Right atrium auricular region (tissue), 2 donors: ENCODE measurements around the gene WDR27. TPM values are rescaled to one million over a fixed set of nuclear protein-coding genes. Genes with fewer than 3 reads are reported as not detected.

Experiments used
- DNase-seq: peaks from one replicate; pipeline ENCODE4 v3.0.0-alpha.2; 2019; ENCODE audit warnings: low spot score
- H3K27ac ChIP-seq, 2 donors: fragments of 200-600 bp; sonication (generic); 1 replicate in 1 of 2; 2 replicates in 1 of 2; pipeline ENCODE4 v1.5.1; 2016 to 2019
- H3K27me3 ChIP-seq, 2 donors: fragments of 200-600 bp; sonication (generic); one replicate each; pipeline versions ENCODE4 v1.5.1 to v1.6.0; 2017 to 2019
- H3K36me3 ChIP-seq: fragments of 200-600 bp; sonication (generic); one replicate; pipeline ENCODE4 v1.5.1; 2016
- H3K4me1 ChIP-seq, 2 donors: fragments of 200-600 bp; sonication (generic); one replicate each; pipeline versions ENCODE4 v1.5.1 to v1.6.0; 2017 to 2019
- H3K4me3 ChIP-seq, 2 donors: fragments of 200-600 bp; sonication (generic); 1 replicate in 1 of 2; 2 replicates in 1 of 2; pipeline ENCODE4 v1.5.1; 2017 to 2019; ENCODE audit warnings: mild to moderate bottlenecking in 1 of 2, moderate library complexity in 1 of 2
- H3K9me3 ChIP-seq, 2 donors: fragments of 200-600 bp; sonication (generic); one replicate each; pipeline ENCODE4 v1.5.1; 2019
- total RNA-seq, 2 donors: library from RNA; depleted of rRNA; stranded (reverse); fragments of >200 nt; gene quantifications; one replicate each; pipeline ENCODE4 v1.1.0, GENCODE V29; 2016
- TF ChIP-seq, protein P1 (sequence below), 2 donors: fragments of 200-600 bp; sonication (generic); IDR thresholded peaks; one replicate each; pipeline ENCODE4 v1.5.1; 2019; ENCODE audit warnings: antibody characterized with exemption in 2 of 2

WDR27 gene
- total RNA-seq, 2 donors from 2014 or later = 3.5 to 4.7 TPM

DNA sequence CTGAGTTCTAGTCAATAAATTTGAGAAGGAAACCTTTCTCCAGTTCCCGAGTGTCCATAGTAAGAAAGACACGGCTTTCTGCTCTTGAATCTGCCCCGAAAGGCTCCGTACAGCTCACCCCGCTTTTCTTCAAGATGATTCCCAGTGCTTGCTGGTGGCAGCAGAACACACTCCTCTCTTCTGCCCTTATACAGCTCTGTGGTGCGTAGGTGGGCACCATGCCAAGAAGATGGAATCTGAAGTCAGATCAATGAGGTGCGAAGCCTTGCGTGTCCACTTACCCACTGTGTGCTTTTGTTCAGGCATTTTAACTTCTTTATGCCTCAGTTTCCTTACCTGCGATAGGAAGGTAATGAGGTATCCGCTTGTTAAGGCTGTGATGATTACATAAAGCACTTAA, 142.2 kb downstream of the WDR27 start:
- H3K27ac ChIP-seq = no peak overlapping the region
- TF ChIP-seq, protein P1, sequence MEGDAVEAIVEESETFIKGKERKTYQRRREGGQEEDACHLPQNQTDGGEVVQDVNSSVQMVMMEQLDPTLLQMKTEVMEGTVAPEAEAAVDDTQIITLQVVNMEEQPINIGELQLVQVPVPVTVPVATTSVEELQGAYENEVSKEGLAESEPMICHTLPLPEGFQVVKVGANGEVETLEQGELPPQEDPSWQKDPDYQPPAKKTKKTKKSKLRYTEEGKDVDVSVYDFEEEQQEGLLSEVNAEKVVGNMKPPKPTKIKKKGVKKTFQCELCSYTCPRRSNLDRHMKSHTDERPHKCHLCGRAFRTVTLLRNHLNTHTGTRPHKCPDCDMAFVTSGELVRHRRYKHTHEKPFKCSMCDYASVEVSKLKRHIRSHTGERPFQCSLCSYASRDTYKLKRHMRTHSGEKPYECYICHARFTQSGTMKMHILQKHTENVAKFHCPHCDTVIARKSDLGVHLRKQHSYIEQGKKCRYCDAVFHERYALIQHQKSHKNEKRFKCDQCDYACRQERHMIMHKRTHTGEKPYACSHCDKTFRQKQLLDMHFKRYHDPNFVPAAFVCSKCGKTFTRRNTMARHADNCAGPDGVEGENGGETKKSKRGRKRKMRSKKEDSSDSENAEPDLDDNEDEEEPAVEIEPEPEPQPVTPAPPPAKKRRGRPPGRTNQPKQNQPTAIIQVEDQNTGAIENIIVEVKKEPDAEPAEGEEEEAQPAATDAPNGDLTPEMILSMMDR (IDR thresholded peaks at IDR 0.05) = no peak
- no peaks in the 10 kb centered on the region for H3K9me3 ChIP-seq
- H3K4me1 ChIP-seq = no peaks in the 10 kb centered on the region
- no peaks in the 10 kb centered on the region for H3K36me3 ChIP-seq
- no peaks in the 10 kb centered on the region for H3K27me3 ChIP-seq
- DNase-seq = no peak
- H3K4me3 ChIP-seq = no peak overlapping the region

DNA sequence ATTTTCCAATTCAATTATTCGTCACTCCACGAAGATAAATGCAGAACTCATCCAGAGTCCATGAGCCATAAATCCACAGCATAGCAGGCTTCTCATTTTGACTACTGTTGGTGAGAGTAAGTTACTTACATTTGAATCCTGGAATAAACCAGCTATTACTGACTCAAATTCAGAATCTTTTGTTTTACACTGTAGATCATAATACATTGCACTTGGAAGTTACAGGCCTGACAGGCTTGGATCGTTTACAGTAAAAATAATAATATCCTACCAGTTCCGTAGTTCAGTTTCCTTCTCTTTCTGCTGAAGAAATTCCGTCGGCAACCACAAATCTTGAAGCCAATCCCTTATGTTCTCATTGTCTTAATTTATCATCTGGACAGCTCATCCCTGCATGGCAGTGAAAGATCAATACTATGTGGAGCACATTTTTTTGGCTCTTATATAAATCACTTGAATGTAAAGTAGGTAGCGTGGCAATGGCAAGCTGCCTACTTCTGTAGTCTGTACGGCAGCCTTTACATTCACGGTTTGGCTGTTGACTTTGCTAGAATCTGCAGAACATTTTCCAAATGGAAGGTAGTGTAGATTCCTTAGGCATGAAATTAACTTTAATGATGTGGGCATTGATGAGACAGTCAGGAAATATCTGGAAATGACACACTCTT, 142.9 kb downstream of the WDR27 start:
- Histone ChIP-seq H3K9me3 (no peaks in the 10 kb centered on the region), H3K27me3 (no peaks in the 10 kb centered on the region), H3K4me1 (no peaks in the 10 kb centered on the region), H3K36me3 (no peaks in the 10 kb centered on the region), H3K27ac (no peak overlapping the region), H3K4me3 (no peak overlapping the region)
- TF ChIP-seq, protein P1 (IDR thresholded peaks at IDR 0.05) = no peak
- no peak for DNase-seq

GRCh38 chr6:169558378-169558773, 143.5 kb downstream of the WDR27 start:
- no peak for DNase-seq
- no peak overlapping the region for H3K4me3 ChIP-seq
- no peak overlapping the region for H3K27ac ChIP-seq
- no peaks in the 10 kb centered on the region for H3K36me3 ChIP-seq
- H3K4me1 ChIP-seq = no peaks in the 10 kb centered on the region
- TF ChIP-seq, protein P1 (IDR thresholded peaks at IDR 0.05) = no peak
- no peaks in the 10 kb centered on the region for H3K9me3 ChIP-seq
- no peaks in the 10 kb centered on the region for H3K27me3 ChIP-seq

DNA sequence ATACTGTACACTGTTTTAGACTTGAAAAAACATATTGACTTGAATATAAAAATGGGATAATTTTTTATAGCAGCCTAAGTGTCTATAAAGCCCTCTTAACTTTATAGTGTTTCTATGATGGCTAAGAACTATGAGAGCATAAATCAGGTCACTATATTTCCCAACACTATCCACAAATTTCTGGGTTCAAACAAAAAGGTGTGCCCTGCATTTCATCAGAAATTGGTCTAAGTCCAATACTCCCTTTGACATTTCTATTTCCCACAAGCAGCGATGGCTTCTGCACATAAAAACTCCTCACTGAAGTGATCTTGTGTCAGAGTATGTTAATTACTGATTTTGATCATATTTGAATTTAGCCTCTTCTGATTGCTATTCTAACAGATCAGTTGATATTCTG, 143.9 kb downstream of the WDR27 start:
- Histone ChIP-seq H3K4me3 (no peak overlapping the region), H3K27me3 (no peaks in the 10 kb centered on the region), H3K9me3 (no peaks in the 10 kb centered on the region), H3K4me1 (no peaks in the 10 kb centered on the region), H3K36me3 (no peaks in the 10 kb centered on the region), H3K27ac (no peak overlapping the region)
- TF ChIP-seq, protein P1 (IDR thresholded peaks at IDR 0.05) = no peak
- DNase-seq = no peak

DNA sequence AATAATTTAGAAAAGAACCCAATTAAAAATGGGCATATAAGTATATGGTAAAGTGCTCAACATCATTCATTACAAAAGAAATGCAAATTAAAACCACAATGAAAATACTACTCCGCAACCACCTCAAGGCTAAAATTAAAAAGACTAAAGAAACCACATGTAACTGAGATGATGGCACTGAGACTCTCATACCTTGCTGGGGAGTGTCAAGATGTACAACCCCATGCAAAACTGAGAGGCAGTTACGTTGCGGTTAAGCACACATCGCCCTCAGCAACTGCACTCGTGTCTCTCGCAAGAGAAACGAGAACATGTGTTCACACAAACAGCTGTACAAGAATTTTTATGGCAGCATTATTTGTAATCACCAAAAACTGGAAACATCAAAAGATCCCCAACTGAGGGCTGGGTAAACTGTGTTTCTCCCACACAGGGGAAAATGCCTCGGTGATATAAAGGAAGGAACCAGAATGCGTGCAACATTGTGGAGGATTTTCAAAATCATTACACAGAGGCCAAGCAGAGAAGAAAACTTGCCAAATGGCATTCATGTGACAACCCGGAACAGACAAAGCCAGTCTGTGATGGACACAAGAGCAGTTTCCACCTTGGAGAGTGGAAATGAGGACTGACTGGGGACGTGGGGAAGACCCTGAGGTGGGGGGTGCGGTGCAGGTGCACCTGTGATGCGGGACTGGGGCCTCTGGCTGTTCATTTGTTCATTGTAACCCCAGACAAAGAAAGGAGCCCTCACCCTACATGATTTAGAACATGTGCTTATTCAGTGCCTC, 144.9 kb downstream of the WDR27 start:
- no peak for DNase-seq
- no peaks in the 10 kb centered on the region for H3K9me3 ChIP-seq
- TF ChIP-seq, protein P1 (IDR thresholded peaks at IDR 0.05) = no peak
- H3K27me3 ChIP-seq = no peaks in the 10 kb centered on the region
- H3K4me3 ChIP-seq = no peak overlapping the region
- no peak overlapping the region for H3K27ac ChIP-seq
- H3K36me3 ChIP-seq = no peaks in the 10 kb centered on the region
- H3K4me1 ChIP-seq = no peaks in the 10 kb centered on the region
